Kidney epithelial cell (primary cell): ENCODE measurements around the gene SPEG. TPM values are rescaled to one million over a fixed set of nuclear protein-coding genes. Genes with fewer than 3 reads are reported as not detected.
A peak's percentile ranks its signal among the peaks of the same experiment; 100 is the strongest.

ENCODE experiments used
- DNase-seq: peaks from one replicate; pipeline ENCODE4 v3.0.0-alpha.2; 2010; ENCODE audit warnings: low read depth
- H3K27me3 ChIP-seq: 2 replicates; pipeline ENCODE4 v1.6.0; 2011; ENCODE audit warnings: low read length; ENCODE audit not compliant: control insufficient read depth, insufficient read depth
- H3K36me3 ChIP-seq: 2 replicates; pipeline ENCODE4 v1.5.1; 2011; ENCODE audit warnings: low read length; ENCODE audit not compliant: control insufficient read depth, insufficient read depth
- H3K4me3 ChIP-seq: 2 replicates; pipeline ENCODE4 v1.5.1; 2011; ENCODE audit warnings: low read depth, mild to moderate bottlenecking, control low read depth, low read length
- CTCF ChIP-seq: IDR thresholded peaks from 2 replicates; pipeline ENCODE4 v1.5.1; 2011; ENCODE audit warnings: mild to moderate bottlenecking, moderate library complexity, low read length, control low read depth, inconsistent platforms; ENCODE audit not compliant: insufficient read depth, poor library complexity, severe bottlenecking
- total RNA-seq: library from RNA; depleted of rRNA; stranded (reverse); fragments of >200 nt; gene quantifications from 2 replicates; pipeline ENCODE4 v1.2.3, GENCODE V29; 2015

Gene SPEG
- total RNA-seq, 1 donor from 2014 or later = 9.9 TPM

GRCh38 chr2:219475697-219476651, 41.3 kb downstream of the SPEG start:
- DNase-seq = no peak
- Histone ChIP-seq H3K36me3 (peaks cover 1% of the 10 kb centered on the region), H3K4me3 (no peak overlapping the region), H3K27me3 (peaks cover 2% of the 10 kb centered on the region)
- peak; percentile 96 for TF ChIP-seq CTCF

GRCh38 chr2:219476652-219477151, 42.1 kb downstream of the SPEG start:
- no peak for TF ChIP-seq CTCF
- DNase-seq = no peak
- Histone ChIP-seq H3K4me3 (no peak overlapping the region), H3K36me3 (peaks cover 1% of the 10 kb centered on the region), H3K27me3 (peaks cover 2% of the 10 kb centered on the region)

GRCh38 chr2:219477179-219477578, 42.5 kb downstream of the SPEG start:
- H3K27me3 ChIP-seq = peaks cover 2% of the 10 kb centered on the region
- no peak overlapping the region for H3K4me3 ChIP-seq
- H3K36me3 ChIP-seq = peaks cover 1% of the 10 kb centered on the region
- TF ChIP-seq CTCF = no peak
- no peak for DNase-seq

GRCh38 chr2:219477815-219478214, 43.2 kb downstream of the SPEG start:
- Histone ChIP-seq H3K4me3 (no peak overlapping the region), H3K27me3 (peaks cover 5% of the 10 kb centered on the region), H3K36me3 (peaks cover 1% of the 10 kb centered on the region)
- no peak for TF ChIP-seq CTCF
- DNase-seq = no peak

GRCh38 chr2:219478916-219479315, 44.3 kb downstream of the SPEG start:
- H3K36me3 ChIP-seq = peaks cover 1% of the 10 kb centered on the region
- no peak for TF ChIP-seq CTCF
- peaks cover 16% of the 10 kb centered on the region for H3K27me3 ChIP-seq
- no peak overlapping the region for H3K4me3 ChIP-seq
- DNase-seq = no peak

GRCh38 chr2:219480004-219480403, 45.4 kb downstream of the SPEG start:
- H3K4me3 ChIP-seq = no peak overlapping the region
- peaks cover 1% of the 10 kb centered on the region for H3K36me3 ChIP-seq
- TF ChIP-seq CTCF = no peak
- H3K27me3 ChIP-seq = peaks cover 26% of the 10 kb centered on the region
- no peak for DNase-seq
